Measurements from ENCODE around the gene MRM2.

MRM2 gene

DNA sequence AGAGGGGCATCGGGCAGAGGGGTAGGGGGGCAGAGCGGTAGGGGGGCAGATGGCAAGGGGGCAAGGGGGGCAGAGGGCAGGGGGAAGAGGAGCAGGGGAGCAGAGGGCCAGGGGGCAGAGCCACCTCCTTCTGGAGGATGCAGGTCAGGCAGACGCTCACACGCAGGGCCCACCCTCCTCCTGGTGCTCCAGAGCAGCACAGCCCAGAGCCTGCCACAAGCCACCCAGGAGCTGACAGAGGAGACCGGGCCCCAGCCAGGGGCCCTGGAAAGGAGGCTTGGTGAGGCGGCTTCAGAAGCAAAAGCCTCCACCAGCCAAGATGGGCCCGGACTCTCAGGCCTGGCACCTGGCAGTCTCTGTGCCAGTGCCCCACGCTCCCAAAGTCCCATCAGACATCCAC lies 22.4 kb downstream of the MRM2 start:
- H3K27ac ChIP-seq = no peak overlapping the region
- TF ChIP-seq CTCF (conservative IDR thresholded peaks at IDR 0.05) = no peak
- TF ChIP-seq ZFX (IDR thresholded peaks at IDR 0.05) = no peak

- no peak for TF ChIP-seq CTCF (conservative IDR thresholded peaks at IDR 0.05)
- H3K27ac ChIP-seq = no peak overlapping the region
Observed at GRCh38 chr7:2219136-2219535, 22.9 kb downstream of the MRM2 start.

DNA sequence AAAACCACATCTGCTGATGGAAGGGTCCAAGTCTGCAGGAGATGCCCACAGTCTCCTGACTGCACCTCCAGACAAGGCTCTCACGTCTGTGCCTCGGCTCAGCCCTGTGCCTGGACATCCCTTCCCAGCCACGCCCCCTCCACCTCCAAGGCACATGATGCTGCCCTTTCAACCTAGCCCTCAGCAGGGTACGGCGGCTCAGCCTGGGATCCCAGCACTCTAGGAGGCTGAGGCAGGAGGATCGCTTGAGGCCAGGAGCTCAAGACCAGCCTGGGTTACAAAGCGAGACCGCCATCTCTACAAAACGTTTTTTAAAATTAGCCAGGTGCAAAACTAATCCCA lies 23.6 kb downstream of the MRM2 start:
- TF ChIP-seq CTCF (conservative IDR thresholded peaks at IDR 0.05) (no peak), ZFX (IDR thresholded peaks at IDR 0.05) (no peak)
- H3K27ac ChIP-seq = no peak overlapping the region

DNA sequence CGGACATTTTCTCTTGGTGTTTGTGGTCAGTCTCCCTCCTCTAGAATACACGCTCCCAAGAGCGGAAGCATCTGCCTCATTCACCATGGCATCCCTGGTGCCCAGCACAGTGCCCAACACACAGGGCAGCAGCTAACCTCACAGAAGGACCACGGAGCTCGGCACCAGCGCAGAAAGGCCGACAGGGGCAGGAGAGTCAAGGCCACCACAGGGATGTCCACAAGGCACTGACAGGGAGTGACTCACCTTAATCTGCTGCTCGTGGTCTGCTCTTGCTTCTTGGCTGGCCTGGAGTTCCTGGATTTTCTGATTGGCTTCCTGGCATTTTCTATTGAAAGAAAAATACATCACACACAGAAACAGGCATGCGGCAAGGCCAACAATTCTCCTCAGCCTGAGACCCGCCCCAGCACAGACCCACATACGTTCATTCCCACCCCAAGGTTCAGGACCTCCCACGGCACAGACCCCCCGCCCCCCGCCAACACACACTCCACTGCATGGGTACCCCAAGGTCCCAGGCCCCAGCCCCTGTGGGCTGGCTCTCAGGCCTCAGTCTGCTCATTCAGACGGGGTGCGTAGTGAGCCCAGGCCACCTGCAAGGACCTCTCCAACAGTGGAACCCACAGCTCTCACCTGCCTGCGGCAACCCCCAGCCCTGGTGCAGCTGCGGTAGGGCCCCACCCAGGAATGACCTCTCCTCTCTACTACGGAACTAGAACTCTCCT lies 24.1 kb downstream of the MRM2 start:
- no peak for TF ChIP-seq CTCF (conservative IDR thresholded peaks at IDR 0.05)
- TF ChIP-seq ZFX (IDR thresholded peaks at IDR 0.05) = no peak
- H3K27ac ChIP-seq = no peak overlapping the region

- H3K27ac ChIP-seq = no peak overlapping the region
- TF ChIP-seq ZFX (IDR thresholded peaks at IDR 0.05) (no peak), CTCF (conservative IDR thresholded peaks at IDR 0.05) (no peak)
Observed at GRCh38 chr7:2217206-2217605, 24.8 kb downstream of the MRM2 start.

DNA sequence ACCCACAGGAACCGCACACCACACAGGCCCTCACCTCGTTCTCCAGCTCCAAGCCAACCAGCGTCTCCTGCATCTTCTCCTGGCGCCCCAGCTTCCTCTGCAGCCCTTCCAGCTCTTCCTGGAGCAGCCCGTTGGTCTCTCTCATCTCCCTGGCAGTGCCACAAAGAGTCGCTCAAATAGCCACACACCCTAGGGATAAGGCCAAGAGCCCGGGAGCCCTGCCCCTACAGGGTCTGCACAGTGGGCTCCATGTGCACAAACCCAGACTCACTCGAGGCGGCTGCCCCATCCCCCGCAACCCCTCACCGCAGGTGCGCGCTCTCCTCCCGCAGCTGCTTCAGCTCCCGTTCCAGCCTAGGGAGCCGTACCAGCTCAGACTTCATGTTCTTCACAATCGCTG lies 26.2 kb downstream of the MRM2 start:
- H3K27ac ChIP-seq = no peak overlapping the region
- no peak for TF ChIP-seq CTCF (conservative IDR thresholded peaks at IDR 0.05)
- no peak for TF ChIP-seq ZFX (IDR thresholded peaks at IDR 0.05)

- TF ChIP-seq ZFX (IDR thresholded peaks at IDR 0.05) (no peak), CTCF (conservative IDR thresholded peaks at IDR 0.05) (no peak)
- no peak overlapping the region for H3K27ac ChIP-seq
Observed at GRCh38 chr7:2214636-2215035, 27.4 kb downstream of the MRM2 start.

All from C4-2B (cell line).